SKM-1 (cell line): Measurements from ENCODE around the gene KAT2B.

ENCODE experiments used
- DNase-seq: peaks from one replicate; lab custom pipeline; 2025; ENCODE audit not compliant: unreplicated experiment; lab: John Stamatoyannopoulos, UW

The KAT2B gene

GRCh38 chr3:20096135-20096685, 56.0 kb downstream of the KAT2B start:
- no peak for DNase-seq

GRCh38 chr3:20097015-20097414, 56.8 kb downstream of the KAT2B start:
- DNase-seq: no peak

- no peak for DNase-seq
Measured at GRCh38 chr3:20099060-20099459, 58.8 kb downstream of the KAT2B start.

DNA sequence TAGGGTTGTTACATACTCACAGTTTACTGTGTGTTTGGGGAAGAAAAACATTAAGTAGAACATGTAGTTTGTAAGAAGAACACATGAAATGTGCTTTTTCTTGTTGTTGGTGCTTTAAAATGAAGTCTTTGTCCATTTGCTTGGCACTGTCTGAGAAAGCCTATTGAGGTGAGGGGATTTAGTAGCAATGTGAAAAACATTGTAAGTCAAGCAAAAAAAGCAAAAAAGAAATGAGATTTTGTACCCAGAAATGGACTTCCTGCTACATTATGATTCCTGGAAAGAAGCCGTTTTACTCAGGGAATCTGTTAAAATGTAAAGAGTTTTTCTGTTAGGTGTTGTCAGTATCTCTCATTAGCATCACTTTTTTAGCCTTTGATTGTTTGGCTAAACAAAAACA, 59.9 kb downstream of the KAT2B start:
- no peak for DNase-seq

GRCh38 chr3:20101041-20101440, 60.8 kb downstream of the KAT2B start:
- no peak for DNase-seq

- DNase-seq: no peak
Measured at GRCh38 chr3:20103731-20104130, 63.5 kb downstream of the KAT2B start.

DNA sequence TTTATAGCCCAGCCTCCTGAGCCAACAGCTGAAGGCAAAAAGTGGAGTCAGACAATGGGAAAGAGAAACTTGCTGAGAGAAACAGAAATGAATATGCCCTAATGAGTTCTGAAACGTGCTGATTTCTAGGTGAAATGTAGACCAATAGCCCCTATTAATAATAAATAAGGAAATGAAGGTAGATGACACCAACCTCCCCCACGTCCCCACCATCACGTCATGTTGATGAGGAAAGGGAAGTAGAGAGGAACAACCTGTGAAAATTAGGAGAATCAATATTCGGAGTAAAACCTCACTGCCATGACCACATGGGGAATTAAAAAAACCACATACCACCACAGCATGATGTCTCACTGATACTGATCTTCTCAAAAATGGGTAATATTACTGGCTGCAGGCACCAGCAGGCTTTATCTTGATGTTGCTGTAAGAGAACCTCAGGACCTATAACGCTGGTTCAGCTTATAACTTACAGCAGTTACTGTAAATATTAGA, 64.0 kb downstream of the KAT2B start:
- DNase-seq: no peak

- DNase-seq: no peak
Measured at GRCh38 chr3:20105513-20106280, 65.5 kb downstream of the KAT2B start.

DNA sequence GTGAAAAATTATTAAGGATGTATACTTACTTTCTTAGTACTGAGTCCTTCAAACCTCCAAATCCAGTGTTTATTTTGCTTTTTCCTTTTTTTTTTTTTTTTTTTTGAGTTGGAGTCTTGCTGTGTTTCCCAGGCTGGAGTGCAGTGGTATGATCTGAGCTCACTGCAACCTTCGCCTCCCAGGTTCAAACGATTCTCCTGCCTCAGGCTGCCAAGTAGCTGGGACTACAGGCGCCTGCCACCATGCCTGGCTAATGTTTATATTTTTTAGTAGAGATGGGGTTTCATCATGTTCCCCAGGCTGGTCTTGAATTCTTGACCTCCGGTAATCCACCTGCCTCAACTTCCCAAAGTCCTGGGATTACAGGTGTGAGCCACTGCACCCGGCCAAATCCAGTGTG, 67.5 kb downstream of the KAT2B start:
- DNase-seq: no peak

DNA sequence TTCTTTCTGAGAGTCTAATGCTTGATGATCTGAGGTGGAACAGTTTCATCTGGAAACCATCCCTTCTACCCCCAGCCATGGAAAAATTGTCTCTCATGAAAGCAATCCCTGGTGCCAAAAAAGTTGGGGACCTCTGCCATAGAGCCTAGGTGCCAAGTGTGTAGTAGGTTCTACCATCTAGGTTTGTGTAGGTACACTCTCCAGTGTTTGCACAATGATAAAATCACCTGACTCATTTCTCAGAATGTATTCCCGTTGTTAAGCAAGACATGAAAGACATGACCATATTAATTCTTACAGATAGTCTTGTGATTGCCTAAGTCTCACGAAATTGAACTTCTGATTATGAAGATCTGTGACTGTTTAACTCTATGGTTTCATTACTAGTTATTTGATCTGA, 68.6 kb downstream of the KAT2B start:
- no peak for DNase-seq

DNA sequence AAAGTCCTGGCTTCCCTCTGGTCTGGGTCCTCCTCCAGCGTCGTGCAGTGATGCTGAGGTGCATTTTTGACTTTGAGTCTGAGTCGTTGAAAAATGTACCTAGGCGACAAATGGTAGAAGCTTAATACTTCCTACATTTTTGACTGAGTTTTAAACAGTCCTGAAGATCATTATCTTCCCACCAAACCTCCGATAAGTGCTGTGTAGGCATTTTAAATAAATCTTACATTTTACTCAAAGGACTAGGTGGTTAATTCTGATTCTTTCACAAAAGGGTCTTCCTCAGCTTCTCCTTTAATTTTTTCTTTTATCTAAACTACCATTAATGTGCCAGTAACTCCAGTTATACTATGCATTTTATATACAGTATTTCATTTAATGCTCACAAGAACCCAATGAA, 70.6 kb downstream of the KAT2B start:
- no peak for DNase-seq

GRCh38 chr3:20111836-20112235, 71.6 kb downstream of the KAT2B start:
- no peak for DNase-seq

GRCh38 chr3:20121088-20121487, 80.8 kb downstream of the KAT2B start:
- no peak for DNase-seq

DNA sequence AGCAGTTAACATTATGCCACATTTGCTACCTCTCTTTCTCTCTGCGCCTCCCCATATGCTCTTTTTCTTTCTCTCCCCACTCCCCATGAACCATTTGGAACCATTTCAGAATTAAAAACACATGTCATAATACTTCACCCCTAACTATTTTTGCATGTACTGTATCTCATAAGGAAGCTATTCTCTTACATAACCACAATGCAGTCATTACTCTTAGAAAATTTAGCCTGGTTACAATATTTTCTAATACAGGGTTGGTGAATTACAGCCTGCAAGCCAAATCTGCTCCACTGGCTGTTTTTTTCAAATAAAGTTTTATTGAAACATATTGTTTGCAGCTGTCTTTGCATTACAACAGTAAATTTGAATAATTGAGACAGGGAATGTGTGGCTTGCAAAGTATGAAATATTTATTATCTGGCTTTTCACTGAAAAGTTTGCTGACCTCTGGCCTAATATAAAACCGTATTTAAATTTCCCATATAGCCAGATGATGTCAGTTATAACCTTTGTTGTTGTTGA, 82.9 kb downstream of the KAT2B start:
- no peak for DNase-seq

GRCh38 chr3:20125289-20125688, 85.0 kb downstream of the KAT2B start:
- no peak for DNase-seq

DNA sequence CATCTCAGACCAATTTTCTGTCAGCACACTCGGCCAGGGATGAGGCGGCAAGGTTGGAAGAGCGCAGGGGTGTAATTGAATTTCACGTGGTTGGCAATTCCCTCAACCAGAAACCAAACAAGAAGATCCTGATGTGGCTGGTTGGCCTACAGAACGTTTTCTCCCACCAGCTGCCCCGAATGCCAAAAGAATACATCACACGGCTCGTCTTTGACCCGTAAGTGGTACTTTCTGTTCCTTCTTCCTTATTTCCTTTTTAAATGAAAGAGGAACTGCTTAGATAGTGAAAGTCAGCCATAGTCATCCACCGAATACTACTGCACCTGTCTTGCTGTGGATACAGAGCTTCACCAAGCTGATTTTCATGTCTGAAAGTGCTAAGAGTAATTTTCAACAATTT, 85.7 kb downstream of the KAT2B start:
- DNase-seq: peak; percentile 78

- DNase-seq: no peak
Measured at GRCh38 chr3:20128358-20128757, 88.1 kb downstream of the KAT2B start.

GRCh38 chr3:20130106-20130505, 89.9 kb downstream of the KAT2B start:
- DNase-seq: no peak

DNA sequence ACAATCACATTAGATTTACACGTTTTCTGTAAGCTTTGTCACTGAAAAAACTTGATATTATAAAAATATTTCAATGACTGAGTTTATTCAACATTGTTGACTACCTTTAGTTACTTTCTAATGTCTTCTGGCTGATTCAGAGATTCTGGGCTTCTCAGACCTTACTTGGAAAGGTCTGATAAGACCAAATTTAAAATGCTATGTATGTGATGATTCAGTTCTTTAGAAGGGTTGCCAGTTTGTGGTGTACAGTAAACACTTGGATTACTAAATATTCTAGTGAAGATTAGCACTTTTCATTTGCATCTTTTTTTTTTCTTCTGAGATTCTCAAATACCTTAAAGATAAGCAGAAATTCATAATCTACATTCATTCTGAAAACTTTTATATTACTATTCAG, 96.0 kb downstream of the KAT2B start:
- no peak for DNase-seq

DNA sequence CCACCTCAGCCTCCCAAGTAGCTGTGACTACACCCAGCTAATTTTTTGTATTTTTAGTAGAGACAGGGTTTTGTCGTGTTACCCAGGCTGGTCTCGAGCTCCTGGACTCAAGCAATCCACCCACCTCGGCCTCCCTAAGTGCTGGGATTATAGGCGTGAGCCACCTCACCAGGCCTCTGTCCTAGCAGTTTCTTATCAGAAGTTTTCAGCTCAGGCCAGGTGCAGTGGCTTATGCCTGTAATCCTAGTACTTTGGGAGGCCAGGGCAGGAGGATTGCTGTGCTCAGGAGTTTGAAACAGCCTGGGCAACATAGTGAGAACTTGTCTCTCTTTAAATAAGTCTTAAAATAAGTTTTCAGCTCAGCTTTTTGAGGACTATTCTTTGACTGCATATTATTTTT, 97.4 kb downstream of the KAT2B start:
- DNase-seq: no peak

GRCh38 chr3:20140881-20141280, 100.6 kb downstream of the KAT2B start:
- DNase-seq: no peak

DNA sequence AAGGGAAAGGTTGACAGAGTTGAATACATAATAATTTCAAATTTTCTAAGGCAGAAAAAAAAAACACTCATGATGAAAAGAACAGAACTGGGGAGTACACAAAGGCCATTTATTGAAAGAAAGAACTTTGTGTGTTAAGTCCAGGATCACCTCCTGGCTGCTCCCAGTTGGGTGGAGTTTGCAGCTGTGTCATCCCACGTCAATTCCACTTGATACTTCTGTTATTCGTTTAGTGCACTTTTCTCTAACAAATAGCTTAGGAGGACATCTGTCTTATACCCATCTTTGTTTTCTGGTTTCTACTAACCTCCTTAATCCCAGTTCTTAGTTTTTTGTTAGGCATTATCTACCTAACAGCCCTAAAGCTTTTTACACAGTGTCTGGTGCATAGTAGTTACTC, 101.1 kb downstream of the KAT2B start:
- DNase-seq: no peak

- DNase-seq: no peak
Measured at GRCh38 chr3:20141851-20142250, 101.6 kb downstream of the KAT2B start.
